CD1c-positive myeloid dendritic cell (primary cell): ENCODE measurements around the gene ADAMTS16.

Source experiments
- DNase-seq: peaks from one replicate; pipeline ENCODE4 v3.0.0-alpha.2; 2016; ENCODE audit errors: extremely low spot score

ADAMTS16 gene

GRCh38 chr5:5234912-5235311, 94.8 kb downstream of the ADAMTS16 start:
- no peak for DNase-seq

GRCh38 chr5:5235685-5236084, 95.6 kb downstream of the ADAMTS16 start:
- DNase-seq, result no peak

DNA sequence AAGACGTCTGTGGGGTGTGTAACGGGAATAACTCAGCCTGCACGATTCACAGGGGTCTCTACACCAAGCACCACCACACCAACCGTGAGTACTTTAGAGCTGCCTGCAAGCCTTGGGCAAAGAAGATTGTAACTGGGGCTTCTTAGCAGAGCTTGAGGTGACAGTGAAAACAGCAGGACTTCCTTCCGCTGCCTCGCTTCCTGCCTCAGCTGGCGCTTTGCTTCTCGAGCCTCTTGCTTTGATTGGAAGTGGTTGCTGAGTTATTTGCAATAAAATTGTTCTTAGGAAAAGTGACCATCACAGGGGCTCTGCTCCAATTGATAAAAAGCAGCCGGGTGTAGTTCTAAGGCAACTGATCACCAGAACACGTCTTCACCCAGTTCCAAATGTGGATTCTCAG, 99.1 kb downstream of the ADAMTS16 start:
- no peak for DNase-seq

DNA sequence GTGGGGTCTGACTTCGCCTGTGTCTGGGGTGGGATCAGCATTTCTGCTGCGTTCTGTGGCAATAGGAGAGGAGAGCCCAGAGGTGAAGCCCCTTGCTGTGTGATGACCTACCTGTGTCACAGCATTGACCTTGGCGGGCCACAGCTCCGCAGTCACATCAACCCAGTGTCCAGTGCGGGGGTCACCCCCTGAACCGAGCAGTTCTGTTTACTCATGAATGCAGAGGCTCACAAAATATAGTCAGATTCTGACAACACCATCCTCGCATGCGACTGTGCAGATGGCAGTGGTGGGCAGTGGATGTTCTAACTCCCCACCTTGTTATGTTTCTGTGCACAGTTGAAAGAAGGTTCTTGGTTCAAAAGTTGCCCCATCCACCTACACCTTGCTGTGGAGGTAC, 100.1 kb downstream of the ADAMTS16 start:
- DNase-seq, result no peak

DNA sequence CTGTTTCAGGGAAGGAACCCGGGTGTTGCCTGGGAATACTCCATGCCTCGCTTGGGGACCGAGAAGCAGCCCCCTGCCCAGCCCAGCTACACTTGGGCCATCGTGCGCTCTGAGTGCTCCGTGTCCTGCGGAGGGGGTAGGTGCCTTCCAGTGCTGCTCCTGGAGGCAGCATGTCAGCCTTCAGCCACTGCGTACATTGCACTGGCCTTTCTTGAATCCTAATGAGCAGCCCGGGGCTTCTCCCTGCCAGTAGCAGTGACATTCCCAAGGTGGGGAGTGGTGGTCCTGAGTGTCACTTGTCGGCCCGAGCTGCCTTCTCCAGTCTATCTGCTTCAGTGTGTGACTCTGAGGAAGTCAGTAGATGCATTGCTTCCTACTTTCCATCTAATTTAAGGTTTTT, 101.9 kb downstream of the ADAMTS16 start:
- no peak for DNase-seq

- DNase-seq, result no peak
These were observed 106.6 kb downstream of the ADAMTS16 start for GRCh38 chr5:5246736-5247135.

DNA sequence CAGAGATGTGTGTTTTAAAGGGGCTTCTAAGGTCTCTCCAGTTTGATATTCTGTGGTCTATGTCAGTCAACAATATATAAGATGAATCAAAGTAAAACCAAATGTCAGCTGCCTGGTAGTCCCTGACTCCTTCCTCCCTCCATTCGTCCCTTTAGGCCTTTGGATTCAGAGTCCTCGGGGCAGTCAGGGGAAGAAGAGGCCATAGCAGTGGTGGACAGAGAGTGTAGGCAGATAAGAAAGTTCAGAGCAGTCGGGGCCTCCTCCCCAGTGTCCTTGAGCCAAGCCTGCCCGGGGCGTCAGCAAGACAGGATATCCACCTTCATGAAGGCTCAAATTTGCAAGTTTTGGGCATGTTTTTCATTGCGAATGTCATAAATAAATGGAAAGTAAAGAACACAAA, 110.6 kb downstream of the ADAMTS16 start:
- no peak for DNase-seq

GRCh38 chr5:5252106-5252505, 112.0 kb downstream of the ADAMTS16 start:
- no peak for DNase-seq

GRCh38 chr5:5257353-5257752, 117.2 kb downstream of the ADAMTS16 start:
- DNase-seq, result no peak

GRCh38 chr5:5258564-5258963, 118.4 kb downstream of the ADAMTS16 start:
- DNase-seq, result no peak

DNA sequence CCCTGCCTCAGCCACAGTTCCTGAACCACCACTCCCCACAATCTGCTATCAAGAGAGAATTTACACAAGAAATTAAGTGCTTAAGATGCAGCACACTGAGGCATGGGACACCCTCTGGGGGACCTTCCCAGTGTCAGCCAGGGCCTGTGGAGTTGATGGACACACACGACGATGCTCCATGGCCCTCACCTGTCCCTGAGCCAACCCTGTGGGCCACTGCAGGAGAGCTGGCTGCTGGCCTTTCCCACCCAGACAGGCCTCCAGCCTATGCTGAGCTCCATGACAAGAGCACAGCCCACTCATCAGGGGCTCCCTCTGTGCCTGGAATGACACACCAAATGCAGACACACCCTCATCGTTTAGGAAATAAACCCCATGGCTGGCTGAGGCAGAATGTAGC, 124.6 kb downstream of the ADAMTS16 start:
- DNase-seq, result no peak

GRCh38 chr5:5266297-5266696, 126.2 kb downstream of the ADAMTS16 start:
- DNase-seq, result no peak

- no peak for DNase-seq
These were observed 130.0 kb downstream of the ADAMTS16 start for GRCh38 chr5:5270161-5270560.

GRCh38 chr5:5270958-5271785, 131.0 kb downstream of the ADAMTS16 start:
- no peak for DNase-seq

DNA sequence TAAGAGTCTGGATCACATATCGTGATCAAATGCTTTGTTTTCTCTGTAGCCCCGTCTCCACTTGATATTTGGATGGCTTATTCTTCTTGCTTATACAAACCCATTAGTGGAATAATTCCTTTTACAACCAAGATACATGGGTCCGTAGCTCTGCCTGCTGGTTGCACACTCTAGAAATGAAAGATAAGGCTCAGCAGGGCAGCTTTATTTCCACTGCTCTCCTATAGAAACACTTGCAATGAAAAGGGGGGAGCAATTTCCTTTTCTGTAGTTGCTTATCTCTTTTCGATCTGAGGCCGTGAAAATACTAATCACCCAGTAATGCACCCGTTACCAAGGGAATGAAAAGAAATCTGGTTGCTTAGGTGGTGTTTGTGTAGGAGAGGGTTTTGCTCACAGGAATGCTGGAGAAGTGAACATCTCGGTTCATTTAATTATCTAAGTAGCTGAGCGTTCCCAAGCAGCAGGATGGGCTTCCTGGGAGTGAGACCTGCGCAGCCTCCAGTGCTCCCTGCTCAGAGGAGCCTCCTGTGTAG, 131.7 kb downstream of the ADAMTS16 start:
- DNase-seq, result no peak

GRCh38 chr5:5273398-5273797, 133.3 kb downstream of the ADAMTS16 start:
- no peak for DNase-seq

GRCh38 chr5:5273976-5274375, 133.8 kb downstream of the ADAMTS16 start:
- no peak for DNase-seq

GRCh38 chr5:5275211-5275610, 135.1 kb downstream of the ADAMTS16 start:
- DNase-seq, result no peak

DNA sequence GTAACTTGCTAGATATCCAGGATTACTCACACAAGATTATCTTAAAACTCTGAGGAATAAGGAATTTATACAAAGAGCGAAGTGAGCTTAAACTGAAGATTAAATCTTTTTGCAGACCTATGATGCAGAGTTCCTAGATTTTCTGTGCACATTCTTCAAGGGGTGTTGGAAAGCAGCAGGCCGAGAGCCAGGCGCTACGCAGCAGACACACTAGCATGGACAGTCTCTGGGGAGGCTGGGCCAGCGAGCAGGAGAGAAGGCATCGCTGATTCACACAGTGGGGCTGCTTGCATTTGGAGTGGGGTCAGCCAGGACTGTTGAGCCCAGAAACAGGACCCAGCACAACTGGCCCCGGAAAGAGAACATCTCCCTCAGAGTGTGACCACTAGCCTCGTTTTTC, 136.3 kb downstream of the ADAMTS16 start:
- no peak for DNase-seq

DNA sequence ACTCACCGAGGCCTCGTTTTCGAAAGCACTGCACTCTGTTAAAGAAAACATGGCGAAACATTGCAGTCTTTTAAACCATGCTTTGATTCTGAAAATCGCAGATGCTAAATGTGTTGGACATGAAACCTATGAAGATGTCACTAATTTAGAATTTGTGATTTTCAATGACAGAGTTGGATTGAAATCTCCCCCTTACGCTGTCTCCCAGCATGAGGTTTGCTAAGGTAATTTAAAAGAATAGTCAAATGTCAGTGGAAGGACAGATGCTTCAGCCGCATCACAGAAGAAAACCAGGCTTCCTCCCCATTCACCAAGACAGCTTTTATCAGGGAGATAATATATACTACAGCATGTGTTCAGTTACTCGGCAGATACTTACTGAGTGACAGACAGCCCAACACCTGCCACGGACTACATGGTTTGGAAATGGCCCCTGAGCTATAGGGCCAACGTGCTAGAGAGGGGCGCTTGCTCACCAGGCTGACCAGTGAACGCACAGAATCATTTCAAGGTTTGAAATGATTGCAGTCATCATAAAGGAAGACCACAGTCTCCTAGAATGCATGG, 136.9 kb downstream of the ADAMTS16 start:
- DNase-seq, result no peak

GRCh38 chr5:5278201-5278814, 138.2 kb downstream of the ADAMTS16 start:
- DNase-seq, result no peak

DNA sequence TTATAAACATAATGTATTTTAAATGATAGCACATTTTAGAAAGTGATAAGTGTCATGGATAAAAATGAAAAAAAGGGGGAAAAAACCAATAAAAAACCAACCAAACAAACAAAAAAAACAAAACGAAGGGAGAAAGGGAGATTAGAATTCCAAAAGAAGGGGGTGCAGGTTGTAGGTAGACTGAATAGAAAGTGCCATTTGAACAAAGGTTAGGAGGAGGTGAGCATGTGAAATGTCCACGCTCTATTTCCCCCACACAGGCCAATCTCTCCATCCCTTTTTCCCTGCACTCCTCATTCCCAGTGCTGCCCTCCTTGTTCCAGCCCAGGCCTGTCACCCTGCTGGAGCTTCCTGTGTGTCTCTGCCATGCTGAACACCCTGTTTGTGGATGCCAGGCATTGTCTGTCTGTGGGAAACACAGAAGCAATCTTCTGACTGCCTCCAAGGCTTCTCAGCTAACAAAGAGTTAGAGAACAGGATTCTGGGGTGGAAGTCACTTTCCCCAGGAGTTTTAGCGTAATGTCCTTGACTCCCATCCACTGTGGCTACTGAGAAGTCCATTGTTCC, 138.8 kb downstream of the ADAMTS16 start:
- DNase-seq, result no peak

GRCh38 chr5:5285906-5286305, 145.8 kb downstream of the ADAMTS16 start:
- no peak for DNase-seq
